ENCODE results near the gene PPIL1. TPM values are rescaled to one million over a fixed set of nuclear protein-coding genes. Genes with fewer than 3 reads are reported as not detected.

Gene PPIL1
- total RNA-seq, 1 donor from 2014 or later = 36.6 TPM

GRCh38 chr6:36833182-36833789, 41.3 kb downstream of the PPIL1 start:
- Mint-ChIP-seq H3K27ac (ENCODE audit: unreplicated experiment) (no peak overlapping the region), H3K9me3 (ENCODE audit: unreplicated experiment) (no peaks in the 10 kb centered on the region), H3K27me3 (ENCODE audit: low read depth, unreplicated experiment) (peaks cover 37% of the 10 kb centered on the region), H3K36me3 (ENCODE audit: low read depth, unreplicated experiment) (peaks cover 1% of the 10 kb centered on the region), H3K4me3 (ENCODE audit: unreplicated experiment) (no peak overlapping the region), H3K4me1 (ENCODE audit: low read depth, unreplicated experiment) (no peaks in the 10 kb centered on the region)
- no peak overlapping the region for H3K9ac ChIP-seq (ENCODE audit: low read length)
- H2AFZ ChIP-seq (ENCODE audit: low read depth, low read length) = no peak overlapping the region
- peaks cover 3% of the 10 kb centered on the region for H3K9me3 ChIP-seq (ENCODE audit: insufficient read depth, low read depth, low read length)
- no peak overlapping the region for H3K4me2 ChIP-seq (ENCODE audit: low read length)
- no peak for FAIRE-seq
- no peaks in the 10 kb centered on the region for H4K20me1 ChIP-seq (ENCODE audit: insufficient read depth, low read length)
- H3K27me3 ChIP-seq (ENCODE audit: insufficient read depth, low read length) = peaks cover 21% of the 10 kb centered on the region
- H3K4me3 ChIP-seq (ENCODE audit: insufficient read depth, low read depth, low read length) = no peak overlapping the region
- no peak for DNase-seq (ENCODE audit: low read depth)
- TF ChIP-seq EZH2 (IDR thresholded peaks at IDR 0.05; ENCODE audit: insufficient read depth, low read length) (no peak), CTCF (IDR thresholded peaks at IDR 0.05; ENCODE audit: insufficient read depth, low read depth, low read length) (no peak)
- H3K79me2 ChIP-seq (ENCODE audit: insufficient read depth, low read length) = no peaks in the 10 kb centered on the region
- H3K27ac ChIP-seq (ENCODE audit: low read depth, low read length) = no peak overlapping the region
- no peaks in the 10 kb centered on the region for H3K36me3 ChIP-seq (ENCODE audit: insufficient read depth, low read length)
- H3K4me1 ChIP-seq (ENCODE audit: insufficient read depth, low read length) = peaks cover 4% of the 10 kb centered on the region

- Histone ChIP-seq H4K20me1 (ENCODE audit: insufficient read depth, low read length) (no peaks in the 10 kb centered on the region), H3K4me1 (ENCODE audit: insufficient read depth, low read length) (peaks cover 14% of the 10 kb centered on the region), H2AFZ (ENCODE audit: low read depth, low read length) (no peak overlapping the region), H3K27ac (ENCODE audit: low read depth, low read length) (no peak overlapping the region), H3K27me3 (ENCODE audit: insufficient read depth, low read length) (peaks cover 12% of the 10 kb centered on the region), H3K4me3 (ENCODE audit: insufficient read depth, low read depth, low read length) (no peak overlapping the region), H3K79me2 (ENCODE audit: insufficient read depth, low read length) (no peaks in the 10 kb centered on the region), H3K36me3 (ENCODE audit: insufficient read depth, low read length) (no peaks in the 10 kb centered on the region), H3K9me3 (ENCODE audit: insufficient read depth, low read depth, low read length) (peaks cover 3% of the 10 kb centered on the region), H3K9ac (ENCODE audit: low read length) (no peak overlapping the region), H3K4me2 (ENCODE audit: low read length) (no peak overlapping the region)
- H3K27ac Mint-ChIP-seq (ENCODE audit: unreplicated experiment) = no peak overlapping the region
- no peak for FAIRE-seq
- H3K4me1 Mint-ChIP-seq (ENCODE audit: low read depth, unreplicated experiment) = peaks cover 8% of the 10 kb centered on the region
- TF ChIP-seq CTCF (IDR thresholded peaks at IDR 0.05; ENCODE audit: insufficient read depth, low read depth, low read length) (no peak), EZH2 (IDR thresholded peaks at IDR 0.05; ENCODE audit: insufficient read depth, low read length) (no peak)
- no peaks in the 10 kb centered on the region for H3K9me3 Mint-ChIP-seq (ENCODE audit: unreplicated experiment)
- DNase-seq (ENCODE audit: low read depth) = no peak
- H3K36me3 Mint-ChIP-seq (ENCODE audit: low read depth, unreplicated experiment) = peaks cover 1% of the 10 kb centered on the region
- H3K27me3 Mint-ChIP-seq (ENCODE audit: low read depth, unreplicated experiment) = peaks cover 30% of the 10 kb centered on the region
- H3K4me3 Mint-ChIP-seq (ENCODE audit: unreplicated experiment) = no peak overlapping the region
These were observed 42.3 kb downstream of the PPIL1 start for GRCh38 chr6:36832313-36832712.

- H3K79me2 ChIP-seq (ENCODE audit: insufficient read depth, low read length) = no peaks in the 10 kb centered on the region
- H2AFZ ChIP-seq (ENCODE audit: low read depth, low read length) = peak overlapping the region; percentile 1
- Mint-ChIP-seq H3K27ac (ENCODE audit: unreplicated experiment) (no peak overlapping the region), H3K4me3 (ENCODE audit: unreplicated experiment) (no peak overlapping the region), H3K4me1 (ENCODE audit: low read depth, unreplicated experiment) (peaks cover 14% of the 10 kb centered on the region), H3K36me3 (ENCODE audit: low read depth, unreplicated experiment) (peaks cover 1% of the 10 kb centered on the region), H3K9me3 (ENCODE audit: unreplicated experiment) (no peaks in the 10 kb centered on the region), H3K27me3 (ENCODE audit: low read depth, unreplicated experiment) (peaks cover 19% of the 10 kb centered on the region)
- no peaks in the 10 kb centered on the region for H4K20me1 ChIP-seq (ENCODE audit: insufficient read depth, low read length)
- no peak overlapping the region for H3K4me2 ChIP-seq (ENCODE audit: low read length)
- H3K36me3 ChIP-seq (ENCODE audit: insufficient read depth, low read length) = no peaks in the 10 kb centered on the region
- no peak overlapping the region for H3K4me3 ChIP-seq (ENCODE audit: insufficient read depth, low read depth, low read length)
- H3K4me1 ChIP-seq (ENCODE audit: insufficient read depth, low read length) = peaks cover 20% of the 10 kb centered on the region
- no peak overlapping the region for H3K27ac ChIP-seq (ENCODE audit: low read depth, low read length)
- TF ChIP-seq EZH2 (IDR thresholded peaks at IDR 0.05; ENCODE audit: insufficient read depth, low read length) (no peak), CTCF (IDR thresholded peaks at IDR 0.05; ENCODE audit: insufficient read depth, low read depth, low read length) (no peak)
- no peak overlapping the region for H3K9ac ChIP-seq (ENCODE audit: low read length)
- FAIRE-seq (no peak), DNase-seq (ENCODE audit: low read depth) (no peak)
- H3K9me3 ChIP-seq (ENCODE audit: insufficient read depth, low read depth, low read length) = peaks cover 3% of the 10 kb centered on the region
- peaks cover 3% of the 10 kb centered on the region for H3K27me3 ChIP-seq (ENCODE audit: insufficient read depth, low read length)
These were observed 44.0 kb downstream of the PPIL1 start for GRCh38 chr6:36830577-36830976.
